Parathyroid adenoma (tissue), 2 donors: ENCODE data around the gene DGKB.

Experiments
- H2AFZ ChIP-seq: fragments of 300-600 bp; sonication (generic); one replicate; pipeline ENCODE4 v1.7.0; 2017; ENCODE audit warnings: antibody characterized with exemption, mild to moderate bottlenecking
- H3K27ac ChIP-seq: fragments of 300-600 bp; sonication (generic); one replicate; pipeline ENCODE4 v1.7.0; 2017
- H3K27me3 ChIP-seq: fragments of 300-600 bp; sonication (generic); one replicate; pipeline ENCODE4 v1.7.0; 2017; ENCODE audit warnings: low read length; ENCODE audit not compliant: control insufficient read depth, insufficient read depth
- H3K36me3 ChIP-seq: fragments of 300-600 bp; sonication (generic); one replicate; pipeline ENCODE4 v1.7.0; 2017; ENCODE audit warnings: low read length; ENCODE audit not compliant: control insufficient read depth, insufficient read depth
- H3K4me1 ChIP-seq: fragments of 300-600 bp; sonication (generic); one replicate; pipeline ENCODE4 v1.7.0; 2017; ENCODE audit warnings: control low read depth
- H3K4me2 ChIP-seq: fragments of 300-600 bp; sonication (generic); one replicate; pipeline ENCODE4 v1.7.0; 2017; ENCODE audit warnings: low read length
- H3K4me3 ChIP-seq: fragments of 300-600 bp; sonication (generic); one replicate; pipeline ENCODE4 v1.7.0; 2017; ENCODE audit warnings: low read depth, low read length
- H3K79me2 ChIP-seq: fragments of 300-600 bp; sonication (generic); one replicate; pipeline ENCODE4 v1.7.0; 2017; ENCODE audit warnings: control low read depth
- H3K9ac ChIP-seq: fragments of 300-600 bp; sonication (generic); one replicate; pipeline ENCODE4 v1.7.0; 2017; ENCODE audit warnings: mild to moderate bottlenecking
- H3K9me3 ChIP-seq: fragments of 300-600 bp; sonication (generic); one replicate; pipeline ENCODE4 v1.7.0; 2017; ENCODE audit warnings: low read length; ENCODE audit not compliant: control insufficient read depth
- TF ChIP-seq, protein P1 (sequence below): fragments of 300-600 bp; sonication (generic); IDR thresholded peaks from one replicate; pipeline ENCODE4 v1.7.0; 2017; ENCODE audit warnings: antibody characterized with exemption, mild to moderate bottlenecking
- donor health status: primary hyperparathyroidism.

The DGKB gene

DNA sequence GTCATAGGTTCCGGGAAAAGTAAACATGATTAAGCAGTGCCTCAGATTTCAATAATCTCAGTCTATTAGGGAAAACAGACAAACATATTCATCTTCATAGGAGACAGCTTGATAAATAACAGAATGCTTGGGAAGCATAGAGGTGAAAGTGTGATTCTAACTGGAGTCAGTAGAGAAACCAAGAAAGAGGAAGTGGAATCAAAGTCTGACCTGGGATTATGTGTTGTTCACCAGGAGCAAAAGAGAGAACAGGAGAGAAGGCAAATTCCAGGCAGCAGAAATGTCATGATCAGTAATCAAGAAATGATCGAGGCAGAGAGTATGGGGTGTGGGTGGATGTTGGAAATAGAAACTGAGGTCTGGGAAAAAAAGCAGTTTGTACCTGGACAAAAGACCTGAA is 43.7 kb downstream of the DGKB start:
- H3K4me1 ChIP-seq = no peaks in the 10 kb centered on the region
- H3K4me3 ChIP-seq = no peak overlapping the region
- H3K27ac ChIP-seq = no peak overlapping the region
- TF ChIP-seq, protein P1, sequence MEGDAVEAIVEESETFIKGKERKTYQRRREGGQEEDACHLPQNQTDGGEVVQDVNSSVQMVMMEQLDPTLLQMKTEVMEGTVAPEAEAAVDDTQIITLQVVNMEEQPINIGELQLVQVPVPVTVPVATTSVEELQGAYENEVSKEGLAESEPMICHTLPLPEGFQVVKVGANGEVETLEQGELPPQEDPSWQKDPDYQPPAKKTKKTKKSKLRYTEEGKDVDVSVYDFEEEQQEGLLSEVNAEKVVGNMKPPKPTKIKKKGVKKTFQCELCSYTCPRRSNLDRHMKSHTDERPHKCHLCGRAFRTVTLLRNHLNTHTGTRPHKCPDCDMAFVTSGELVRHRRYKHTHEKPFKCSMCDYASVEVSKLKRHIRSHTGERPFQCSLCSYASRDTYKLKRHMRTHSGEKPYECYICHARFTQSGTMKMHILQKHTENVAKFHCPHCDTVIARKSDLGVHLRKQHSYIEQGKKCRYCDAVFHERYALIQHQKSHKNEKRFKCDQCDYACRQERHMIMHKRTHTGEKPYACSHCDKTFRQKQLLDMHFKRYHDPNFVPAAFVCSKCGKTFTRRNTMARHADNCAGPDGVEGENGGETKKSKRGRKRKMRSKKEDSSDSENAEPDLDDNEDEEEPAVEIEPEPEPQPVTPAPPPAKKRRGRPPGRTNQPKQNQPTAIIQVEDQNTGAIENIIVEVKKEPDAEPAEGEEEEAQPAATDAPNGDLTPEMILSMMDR = no peak
- no peaks in the 10 kb centered on the region for H3K79me2 ChIP-seq
- no peak overlapping the region for H3K4me2 ChIP-seq
- H3K27me3 ChIP-seq = no peaks in the 10 kb centered on the region
- H3K9me3 ChIP-seq = no peaks in the 10 kb centered on the region
- H3K36me3 ChIP-seq = no peaks in the 10 kb centered on the region
- no peak overlapping the region for H2AFZ ChIP-seq
- no peak overlapping the region for H3K9ac ChIP-seq

DNA sequence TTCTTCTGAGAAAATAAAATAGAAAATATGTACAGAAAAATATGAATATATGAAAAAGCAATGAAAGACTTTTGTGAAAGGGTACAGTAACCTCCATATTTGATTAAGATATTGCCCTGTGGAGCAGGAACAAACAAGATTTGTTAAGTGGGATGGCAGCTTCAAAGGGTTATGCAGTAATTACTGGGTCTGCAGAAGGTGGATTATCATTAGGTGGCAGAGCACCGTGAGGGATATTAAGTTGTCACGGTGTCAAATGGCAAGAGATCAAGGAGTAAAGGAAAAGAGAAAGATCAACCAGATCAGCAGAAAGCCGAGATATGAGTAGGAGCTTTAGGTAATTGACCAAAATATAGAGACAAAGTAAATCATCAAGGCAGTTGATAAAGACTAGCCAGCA is 44.1 kb downstream of the DGKB start:
- Histone ChIP-seq H3K9me3 (no peaks in the 10 kb centered on the region), H2AFZ (no peak overlapping the region), H3K36me3 (no peaks in the 10 kb centered on the region), H3K4me1 (no peaks in the 10 kb centered on the region), H3K4me3 (no peak overlapping the region), H3K9ac (no peak overlapping the region), H3K27me3 (no peaks in the 10 kb centered on the region), H3K27ac (no peak overlapping the region), H3K4me2 (no peak overlapping the region), H3K79me2 (no peaks in the 10 kb centered on the region)
- TF ChIP-seq, protein P1 = no peak

DNA sequence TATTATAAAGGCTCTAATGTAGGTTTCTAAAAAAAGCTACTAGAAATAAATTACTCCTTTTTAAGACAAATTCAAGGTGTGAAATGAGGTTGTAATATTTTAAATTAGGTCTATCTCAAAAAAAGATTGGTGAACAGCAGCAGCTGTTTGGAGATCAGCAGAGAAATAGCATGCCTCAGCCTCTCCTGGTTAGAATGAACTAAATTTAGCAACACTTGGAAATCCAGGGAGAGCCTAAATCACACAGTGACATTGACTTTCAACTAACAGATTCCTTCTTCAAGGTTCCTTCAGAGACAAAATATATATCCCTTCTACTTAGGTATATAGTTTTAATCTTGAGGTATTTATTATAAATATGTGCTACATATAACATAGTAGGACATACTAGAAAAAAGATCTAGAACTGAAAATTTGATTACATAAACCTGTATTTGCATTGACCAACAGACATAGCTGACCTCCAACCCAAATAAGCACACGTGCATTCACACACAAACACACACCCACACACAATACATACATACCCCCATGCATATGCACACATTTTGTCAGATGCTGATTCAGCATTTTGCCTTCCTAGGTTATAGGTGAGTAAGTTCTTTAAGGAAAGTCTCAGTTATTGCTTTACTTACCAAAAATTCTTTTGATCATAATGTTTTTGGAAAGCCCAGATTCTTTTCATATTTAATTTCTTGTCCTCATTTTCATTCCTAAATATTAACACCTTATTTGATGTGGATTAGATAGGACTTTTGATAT is 47.3 kb downstream of the DGKB start:
- H3K27ac ChIP-seq = no peak overlapping the region
- no peaks in the 10 kb centered on the region for H3K27me3 ChIP-seq
- TF ChIP-seq, protein P1 = no peak
- no peak overlapping the region for H3K9ac ChIP-seq
- no peaks in the 10 kb centered on the region for H3K79me2 ChIP-seq
- no peaks in the 10 kb centered on the region for H3K4me1 ChIP-seq
- no peaks in the 10 kb centered on the region for H3K9me3 ChIP-seq
- H3K4me2 ChIP-seq = no peak overlapping the region
- no peak overlapping the region for H3K4me3 ChIP-seq
- H2AFZ ChIP-seq = no peak overlapping the region
- H3K36me3 ChIP-seq = no peaks in the 10 kb centered on the region

DNA sequence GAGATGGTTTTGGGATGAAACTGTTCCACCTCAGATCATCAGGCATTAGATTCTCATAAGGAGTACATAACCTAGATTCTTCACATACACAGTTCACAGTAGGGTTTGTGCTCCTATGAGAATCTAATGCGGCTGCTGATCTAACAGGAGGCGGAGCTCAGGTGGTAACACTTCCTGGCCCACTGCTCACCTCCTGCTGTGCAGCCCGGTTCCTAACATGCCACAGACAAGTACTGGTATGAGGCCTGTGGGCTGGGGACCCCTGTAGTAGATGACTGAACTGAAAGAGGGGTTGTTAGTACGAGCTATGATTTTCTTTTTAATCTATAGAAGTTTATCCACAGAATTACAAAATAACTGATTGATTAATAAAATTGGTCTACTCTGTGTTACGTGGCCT is 48.1 kb downstream of the DGKB start:
- H3K27me3 ChIP-seq = no peaks in the 10 kb centered on the region
- TF ChIP-seq, protein P1 = no peak
- H3K27ac ChIP-seq = no peak overlapping the region
- H3K36me3 ChIP-seq = no peaks in the 10 kb centered on the region
- no peaks in the 10 kb centered on the region for H3K79me2 ChIP-seq
- H2AFZ ChIP-seq = no peak overlapping the region
- H3K9me3 ChIP-seq = no peaks in the 10 kb centered on the region
- H3K4me1 ChIP-seq = no peaks in the 10 kb centered on the region
- no peak overlapping the region for H3K4me2 ChIP-seq
- H3K9ac ChIP-seq = no peak overlapping the region
- H3K4me3 ChIP-seq = no peak overlapping the region

DNA sequence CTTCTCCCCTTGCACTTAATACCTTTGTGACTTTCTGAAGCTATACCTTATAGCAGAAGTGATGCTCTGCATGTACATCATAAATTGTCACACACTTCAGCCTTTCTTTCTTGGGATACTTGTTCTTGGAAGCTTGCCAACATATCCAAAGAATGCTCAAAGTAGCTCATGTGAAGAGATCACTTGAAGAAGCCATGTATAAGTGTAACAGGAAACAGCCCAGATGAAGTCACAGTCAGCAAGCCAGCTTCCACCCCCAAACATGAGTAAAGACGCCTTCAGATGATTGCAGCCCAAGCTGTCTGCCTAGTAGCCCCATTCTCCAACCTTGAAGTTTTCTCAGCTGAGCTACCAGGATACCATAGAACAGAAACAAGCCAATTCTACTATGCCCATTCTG is 50.9 kb downstream of the DGKB start:
- Histone ChIP-seq H3K79me2 (no peaks in the 10 kb centered on the region), H3K4me1 (no peaks in the 10 kb centered on the region), H3K36me3 (no peaks in the 10 kb centered on the region), H2AFZ (no peak overlapping the region), H3K4me2 (no peak overlapping the region), H3K27me3 (no peaks in the 10 kb centered on the region), H3K9ac (no peak overlapping the region), H3K9me3 (no peaks in the 10 kb centered on the region), H3K27ac (no peak overlapping the region), H3K4me3 (no peak overlapping the region)
- TF ChIP-seq, protein P1 = no peak
